Keratinocyte (primary cell): ENCODE measurements around the gene METAP1D. TPM values are rescaled to one million over a fixed set of nuclear protein-coding genes. Genes with fewer than 3 reads are reported as not detected.

Source experiments
- DNase-seq: peaks from one replicate; pipeline ENCODE4 v3.0.0-alpha.2; 2011; ENCODE audit warnings: low read depth, missing footprints, low spot score
- FAIRE-seq: peaks from 2 replicates; lab custom pipeline; 2011; peaks lifted over from hg19 to GRCh38; lab: Jason Lieb, UNC
- H2AFZ ChIP-seq: 2 replicates; pipeline ENCODE4 v1.6.0; 2012; ENCODE audit warnings: low read length, control low read depth, inconsistent platforms; ENCODE audit not compliant: control insufficient read depth
- H3K27ac ChIP-seq: 2 replicates; pipeline ENCODE4 v1.5.1; 2011; ENCODE audit warnings: low read length; ENCODE audit not compliant: control insufficient read depth, insufficient read depth
- H3K27me3 ChIP-seq: 3 replicates; pipeline ENCODE4 v1.6.0; 2011; ENCODE audit warnings: low read length; ENCODE audit not compliant: control insufficient read depth, insufficient read depth; ENCODE audit errors: extremely low read depth
- H3K36me3 ChIP-seq, 2 experiments: 2 replicates in 1 of 2; 3 replicates in 1 of 2; pipeline ENCODE4 v1.5.1; 2011; ENCODE audit warnings: low read length in 2 of 2, mild to moderate bottlenecking in 1 of 2; ENCODE audit not compliant: control insufficient read depth in 2 of 2, insufficient read depth in 2 of 2; ENCODE audit errors: extremely low read depth in 1 of 2
- H3K4me1 ChIP-seq: 3 replicates; pipeline ENCODE4 v1.5.1; 2011; ENCODE audit warnings: low read length; ENCODE audit not compliant: control insufficient read depth, insufficient read depth; ENCODE audit errors: extremely low read depth
- H3K4me2 ChIP-seq: 3 replicates; pipeline ENCODE4 v1.6.0; 2011; ENCODE audit warnings: low read depth, low read length; ENCODE audit not compliant: control insufficient read depth, insufficient read depth; ENCODE audit errors: extremely low read depth
- H3K4me3 ChIP-seq, 3 experiments: fragments of 200-600 bp in 1 of 3; sonication (generic) in 1 of 3; 2 replicates in 2 of 3; 3 replicates in 1 of 3; pipeline ENCODE4 v1.5.1; 2011 to 2016; ENCODE audit warnings: low read length in 3 of 3, mild to moderate bottlenecking in 3 of 3, control low read depth in 2 of 3, inconsistent platforms in 1 of 3, low read depth in 1 of 3, mixed read lengths in 1 of 3, mixed run types in 1 of 3, moderate library complexity in 1 of 3; ENCODE audit not compliant: control insufficient read depth in 2 of 3, insufficient read depth in 2 of 3; ENCODE audit errors: extremely low read depth in 1 of 3
- H3K79me2 ChIP-seq: 2 replicates; pipeline ENCODE4 v1.6.0; 2012; ENCODE audit warnings: low read length; ENCODE audit not compliant: control insufficient read depth, insufficient read depth
- H3K9ac ChIP-seq: 3 replicates; pipeline ENCODE4 v1.6.0; 2011; ENCODE audit warnings: low read length; ENCODE audit not compliant: control insufficient read depth, insufficient read depth; ENCODE audit errors: extremely low read depth
- H3K9me1 ChIP-seq: 3 replicates; pipeline ENCODE4 v1.6.0; 2011; ENCODE audit warnings: low read length; ENCODE audit not compliant: control insufficient read depth, insufficient read depth; ENCODE audit errors: extremely low read depth
- H3K9me3 ChIP-seq: 2 replicates; pipeline ENCODE4 v1.5.1; 2012; ENCODE audit warnings: low read depth, low read length; ENCODE audit not compliant: control insufficient read depth
- H4K20me1 ChIP-seq: 3 replicates; pipeline ENCODE4 v1.6.0; 2011; ENCODE audit warnings: low read length; ENCODE audit not compliant: control insufficient read depth, insufficient read depth; ENCODE audit errors: extremely low read depth
- CTCF ChIP-seq, 3 experiments: IDR thresholded peaks in 1 of 3; conservative IDR thresholded peaks in 1 of 3; optimal IDR thresholded peaks in 1 of 3; 2 replicates in 2 of 3; 3 replicates in 1 of 3; pipeline versions ENCODE3 to v1.5.1; 2011; ENCODE audit warnings: low read length in 3 of 3, mild to moderate bottlenecking in 3 of 3, moderate library complexity in 2 of 3, control low read depth in 1 of 3, inconsistent platforms in 1 of 3; ENCODE audit not compliant: insufficient read depth in 2 of 3; ENCODE audit errors: extremely low read depth in 1 of 3
- EZH2 ChIP-seq: IDR thresholded peaks from one replicate; pipeline ENCODE4 v1.6.1; 2012; ENCODE audit warnings: inconsistent platforms, mild to moderate bottlenecking, low read length, moderate library complexity
- dilution Hi-C: fragments of 300-500 bp; cut with MboI; formaldehyde crosslinking; loops from one replicate; pipeline ENCODE4 v1.7.0; 2020; ENCODE audit warnings: low sequenced_read_pairs; ENCODE audit not compliant: extremely low pct_ligation_motif_present
- polyA plus RNA-seq, 5 experiments: library from polyadenylated mRNA; depleted of rRNA in 3 of 5; stranded (reverse) in 3 of 5; stranded (forward) in 1 of 5; unstranded in 1 of 5; fragments of >200 nt; gene quantifications; 1 replicate in 1 of 5; 2 replicates in 3 of 5; 3 replicates in 1 of 5; pipeline versions ENCODE4 v1.2.1 to v1.2.3, GENCODE V29; 2011 to 2012; ENCODE audit warnings: missing spikeins in 2 of 5, low read depth in 1 of 5, low replicate concordance in 1 of 5

METAP1D gene
- polyA plus RNA-seq, 1 donor (not counting 4 experiments of a cell fraction or from before 2014, with no cell fraction given) = 5.1 TPM

GRCh38 chr2:172079416-172079815, 79.7 kb downstream of the METAP1D start:
- H3K9ac ChIP-seq = no peak overlapping the region
- TF ChIP-seq EZH2 (no peak), CTCF (optimal IDR thresholded peaks at IDR 0.05 in 1 of 3, IDR thresholded peaks at IDR 0.05 in 1 of 3, conservative IDR thresholded peaks at IDR 0.05 in 1 of 3; ENCODE audit: extremely low read depth in 1 of 3, insufficient read depth in 2 of 3, low read length in 3 of 3) (no peak)
- H4K20me1 ChIP-seq = no peaks in the 10 kb centered on the region
- no peaks in the 10 kb centered on the region for H3K79me2 ChIP-seq
- no peaks in the 10 kb centered on the region for H3K9me3 ChIP-seq
- H3K4me3 ChIP-seq = no peak overlapping the region
- peaks cover 45% of the 10 kb centered on the region for H3K27me3 ChIP-seq
- FAIRE-seq (no peak), DNase-seq (no peak)
- no peaks in the 10 kb centered on the region for H3K9me1 ChIP-seq
- H2AFZ ChIP-seq = no peak overlapping the region
- H3K36me3 ChIP-seq = no peaks in the 10 kb centered on the region
- dilution Hi-C loops = no loop called here
- no peak overlapping the region for H3K27ac ChIP-seq
- H3K4me1 ChIP-seq = peaks cover 14% of the 10 kb centered on the region
- H3K4me2 ChIP-seq = no peak overlapping the region

- dilution Hi-C loops = no loop called here
- H3K79me2 ChIP-seq = no peaks in the 10 kb centered on the region
- H2AFZ ChIP-seq = no peak overlapping the region
- H3K4me2 ChIP-seq = no peak overlapping the region
- no peaks in the 10 kb centered on the region for H4K20me1 ChIP-seq
- no peak for FAIRE-seq
- TF ChIP-seq EZH2 = no peak
- TF ChIP-seq CTCF (optimal IDR thresholded peaks at IDR 0.05 in 1 of 3, IDR thresholded peaks at IDR 0.05 in 1 of 3, conservative IDR thresholded peaks at IDR 0.05 in 1 of 3; ENCODE audit: extremely low read depth in 1 of 3, insufficient read depth in 2 of 3, low read length in 3 of 3) = no peak
- no peak overlapping the region for H3K27ac ChIP-seq
- H3K4me1 ChIP-seq = peaks cover 20% of the 10 kb centered on the region
- no peaks in the 10 kb centered on the region for H3K9me3 ChIP-seq
- no peak overlapping the region for H3K4me3 ChIP-seq
- H3K9ac ChIP-seq = no peak overlapping the region
- H3K9me1 ChIP-seq = no peaks in the 10 kb centered on the region
- H3K36me3 ChIP-seq = no peaks in the 10 kb centered on the region
- peaks cover 48% of the 10 kb centered on the region for H3K27me3 ChIP-seq
- DNase-seq = no peak
Measured at GRCh38 chr2:172079838-172080640, 80.3 kb downstream of the METAP1D start.
